Stomach (tissue), 4 donors: ENCODE results near the gene ZNF74.

Experiments
- EP300 ChIP-seq: sonication (generic); formaldehyde crosslinking; IDR thresholded peaks from one replicate; pipeline ENCODE4 v1.6.1; 2017; ENCODE audit warnings: antibody characterized with exemption
- POLR2A ChIP-seq, 4 donors: fragments of 450-650 bp; IDR thresholded peaks; one replicate each; pipeline ENCODE4 v1.6.1; 2016; ENCODE audit warnings: antibody characterized with exemption in 4 of 4, control low read depth in 2 of 4, mild to moderate bottlenecking in 1 of 4, moderate library complexity in 1 of 4
- TF ChIP-seq, protein P1 (sequence below), 7 experiments: fragments of 450-650 bp in 4 of 7; fragments of 200-600 bp in 3 of 7; sonication (generic) in 3 of 7; IDR thresholded peaks; one replicate each; pipeline ENCODE4 v1.5.1; 2016 to 2019; ENCODE audit warnings: antibody characterized with exemption in 7 of 7, control low read depth in 2 of 7, mild to moderate bottlenecking in 1 of 7

GRCh38 chr22:20456722-20457076 is 62.7 kb downstream of the ZNF74 start:
- TF ChIP-seq, protein P1, sequence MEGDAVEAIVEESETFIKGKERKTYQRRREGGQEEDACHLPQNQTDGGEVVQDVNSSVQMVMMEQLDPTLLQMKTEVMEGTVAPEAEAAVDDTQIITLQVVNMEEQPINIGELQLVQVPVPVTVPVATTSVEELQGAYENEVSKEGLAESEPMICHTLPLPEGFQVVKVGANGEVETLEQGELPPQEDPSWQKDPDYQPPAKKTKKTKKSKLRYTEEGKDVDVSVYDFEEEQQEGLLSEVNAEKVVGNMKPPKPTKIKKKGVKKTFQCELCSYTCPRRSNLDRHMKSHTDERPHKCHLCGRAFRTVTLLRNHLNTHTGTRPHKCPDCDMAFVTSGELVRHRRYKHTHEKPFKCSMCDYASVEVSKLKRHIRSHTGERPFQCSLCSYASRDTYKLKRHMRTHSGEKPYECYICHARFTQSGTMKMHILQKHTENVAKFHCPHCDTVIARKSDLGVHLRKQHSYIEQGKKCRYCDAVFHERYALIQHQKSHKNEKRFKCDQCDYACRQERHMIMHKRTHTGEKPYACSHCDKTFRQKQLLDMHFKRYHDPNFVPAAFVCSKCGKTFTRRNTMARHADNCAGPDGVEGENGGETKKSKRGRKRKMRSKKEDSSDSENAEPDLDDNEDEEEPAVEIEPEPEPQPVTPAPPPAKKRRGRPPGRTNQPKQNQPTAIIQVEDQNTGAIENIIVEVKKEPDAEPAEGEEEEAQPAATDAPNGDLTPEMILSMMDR (IDR thresholded peaks at IDR 0.05), result no peak
- no peak for TF ChIP-seq POLR2A (IDR thresholded peaks at IDR 0.05)
- no peak for TF ChIP-seq EP300
